ENCODE results near the gene TBC1D25. TPM values are rescaled to one million over a fixed set of nuclear protein-coding genes. Genes with fewer than 3 reads are reported as not detected.
"Not testable (repeated sequence)": the region's sequence is repeated elsewhere in the genome, so short reads cannot be mapped to it uniquely, and the experiment has no call there.

Gene TBC1D25
- total and polyA plus RNA-seq, 7 donors = 9.3 to 18.4 (median 12.1) TPM

DNA sequence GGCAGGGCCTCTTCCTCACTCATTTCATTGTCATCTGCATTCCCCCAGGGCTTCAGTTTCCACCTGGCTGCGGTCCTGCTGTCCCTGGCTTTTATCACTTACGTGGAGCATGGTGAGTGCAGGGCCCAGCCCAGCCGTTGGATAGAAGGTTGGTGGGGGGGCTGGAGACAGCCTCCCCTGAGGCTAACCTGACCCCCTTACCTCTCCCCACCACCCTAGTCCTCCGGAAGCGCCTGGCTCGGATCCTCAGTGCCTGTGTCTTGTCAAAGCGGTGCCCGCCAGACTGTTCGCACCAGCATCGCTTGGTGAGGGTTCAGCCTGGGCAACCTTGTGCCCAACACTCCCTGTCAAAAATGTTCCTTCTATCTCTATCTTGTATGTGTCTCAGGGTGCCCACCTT, 23.7 kb upstream of the TBC1D25 start:
- Histone ChIP-seq H3K36me3 (ENCODE audit: insufficient read depth in 1 of 2, low read depth in 1 of 2) (no peaks in the 10 kb centered on the region), H3K4me1 (no peaks in the 10 kb centered on the region), H3K9me3 (no peaks in the 10 kb centered on the region), H3K4me3 (no peak overlapping the region), H3K27ac (no peak overlapping the region), H3K27me3 (ENCODE audit: insufficient read depth in 3 of 3, low read length in 2 of 3) (peaks cover 0 to 5% (median 0%) of the 10 kb centered on the region in 3 donors)
- intact Hi-C loops (cut with DNase I) = loop anchor here in 1 of 2 donors (10.0 kb wide), 1 partner anchor 431 kb away; no protein-coding TSS in a partner anchor
- TF ChIP-seq, protein P1, sequence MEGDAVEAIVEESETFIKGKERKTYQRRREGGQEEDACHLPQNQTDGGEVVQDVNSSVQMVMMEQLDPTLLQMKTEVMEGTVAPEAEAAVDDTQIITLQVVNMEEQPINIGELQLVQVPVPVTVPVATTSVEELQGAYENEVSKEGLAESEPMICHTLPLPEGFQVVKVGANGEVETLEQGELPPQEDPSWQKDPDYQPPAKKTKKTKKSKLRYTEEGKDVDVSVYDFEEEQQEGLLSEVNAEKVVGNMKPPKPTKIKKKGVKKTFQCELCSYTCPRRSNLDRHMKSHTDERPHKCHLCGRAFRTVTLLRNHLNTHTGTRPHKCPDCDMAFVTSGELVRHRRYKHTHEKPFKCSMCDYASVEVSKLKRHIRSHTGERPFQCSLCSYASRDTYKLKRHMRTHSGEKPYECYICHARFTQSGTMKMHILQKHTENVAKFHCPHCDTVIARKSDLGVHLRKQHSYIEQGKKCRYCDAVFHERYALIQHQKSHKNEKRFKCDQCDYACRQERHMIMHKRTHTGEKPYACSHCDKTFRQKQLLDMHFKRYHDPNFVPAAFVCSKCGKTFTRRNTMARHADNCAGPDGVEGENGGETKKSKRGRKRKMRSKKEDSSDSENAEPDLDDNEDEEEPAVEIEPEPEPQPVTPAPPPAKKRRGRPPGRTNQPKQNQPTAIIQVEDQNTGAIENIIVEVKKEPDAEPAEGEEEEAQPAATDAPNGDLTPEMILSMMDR (IDR thresholded peaks at IDR 0.05) = no peak
- DNase-seq (no peak), ATAC-seq (no peak)
- WGBS, 3 donors = 88 to 100% (median 90%) methylated on average over 7 to 10 of the region's 10 CpGs

DNA sequence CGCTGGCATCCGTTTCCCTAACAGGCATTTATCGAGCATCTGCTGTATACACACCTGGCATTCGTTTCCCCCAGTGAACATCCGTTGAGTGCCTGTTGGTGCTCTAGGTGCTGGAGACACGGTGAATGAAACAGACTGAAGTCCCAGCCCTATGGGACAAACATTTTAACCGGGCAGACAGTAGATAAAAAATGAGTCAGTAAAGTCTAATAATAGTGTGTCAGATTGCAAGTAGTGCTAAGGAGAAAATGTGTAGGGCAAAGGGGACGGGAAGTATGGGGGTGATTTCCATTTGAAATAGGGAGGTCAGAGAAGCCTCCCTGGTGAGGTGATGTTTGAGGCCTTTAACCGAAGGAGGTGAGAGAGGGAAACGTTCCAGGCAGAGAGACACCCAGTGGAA, 23.2 kb upstream of the TBC1D25 start:
- Histone ChIP-seq H3K27me3 (ENCODE audit: insufficient read depth in 3 of 3, low read length in 2 of 3) (peaks cover 0 to 5% (median 0%) of the 10 kb centered on the region in 3 donors), H3K27ac (no peak overlapping the region), H3K36me3 (ENCODE audit: insufficient read depth in 1 of 2, low read depth in 1 of 2) (no peaks in the 10 kb centered on the region), H3K4me3 (no peak overlapping the region), H3K9me3 (no peaks in the 10 kb centered on the region), H3K4me1 (no peaks in the 10 kb centered on the region)
- ATAC-seq = no peak
- DNase-seq = no peak
- 77 to 92% (median 85%) methylated on average over 10 of the region's 10 CpGs for WGBS, 3 donors
- intact Hi-C loops (cut with DNase I) = loop anchor here in 1 of 2 donors (10.0 kb wide), 1 partner anchor 431 kb away; no protein-coding TSS in a partner anchor
- TF ChIP-seq, protein P1 (IDR thresholded peaks at IDR 0.05) = no peak

DNA sequence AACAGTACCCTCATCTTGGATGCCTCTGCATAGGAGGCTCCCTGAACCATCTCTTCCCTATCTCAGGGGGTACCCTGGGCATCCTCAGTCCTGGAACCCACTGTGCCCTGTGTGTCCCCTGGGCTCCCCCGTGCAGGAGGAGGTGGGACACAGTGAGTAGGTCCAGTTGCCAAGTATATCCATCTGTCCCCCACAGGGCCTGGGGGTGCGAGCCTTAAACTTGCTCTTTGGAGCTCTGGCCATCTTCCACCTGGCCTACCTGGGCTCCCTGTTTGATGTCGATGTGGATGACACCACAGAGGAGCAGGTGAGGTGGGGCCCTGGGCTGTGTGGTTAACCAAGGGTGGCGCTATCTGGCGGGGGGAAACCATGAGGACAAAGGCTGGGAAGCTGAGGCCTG, 22.5 kb upstream of the TBC1D25 start:
- Histone ChIP-seq H3K36me3 (ENCODE audit: insufficient read depth in 1 of 2, low read depth in 1 of 2) (no peaks in the 10 kb centered on the region), H3K4me1 (no peaks in the 10 kb centered on the region), H3K4me3 (no peak overlapping the region), H3K27me3 (ENCODE audit: insufficient read depth in 3 of 3, low read length in 2 of 3) (peaks cover 0 to 4% (median 0%) of the 10 kb centered on the region in 3 donors), H3K9me3 (no peaks in the 10 kb centered on the region), H3K27ac (no peak overlapping the region)
- intact Hi-C loops (cut with DNase I) = loop anchor here in 1 of 2 donors (10.0 kb wide), 1 partner anchor 432 kb away; no protein-coding TSS in a partner anchor
- TF ChIP-seq, protein P1 (IDR thresholded peaks at IDR 0.05) = no peak
- DNase-seq = no peak
- ATAC-seq = no peak
- 72 to 89% (median 88%) methylated on average over 3 to 5 of the region's 5 CpGs for WGBS, 3 donors

- intact Hi-C loops (cut with DNase I) = loop anchor here in 1 of 2 donors (10.0 kb wide), 1 partner anchor 435 kb away; no protein-coding TSS in a partner anchor
- not testable (repeated sequence) for H3K27me3 ChIP-seq (ENCODE audit: insufficient read depth in 3 of 3, low read length in 2 of 3); ATAC-seq; H3K9me3 ChIP-seq; H3K4me3 ChIP-seq; H3K36me3 ChIP-seq (ENCODE audit: insufficient read depth in 1 of 2, low read depth in 1 of 2); H3K4me1 ChIP-seq; H3K27ac ChIP-seq; DNase-seq
- WGBS, 3 donors = 68 to 93% (median 85%) methylated on average over 4 of the region's 4 CpGs
These were observed 20.0 kb upstream of the TBC1D25 start for GRCh38 chrX:48519481-48519880.

- intact Hi-C loops (cut with DNase I) = no loop called here
- no peaks in the 10 kb centered on the region for H3K36me3 ChIP-seq (ENCODE audit: insufficient read depth in 1 of 2, low read depth in 1 of 2)
- no peaks in the 10 kb centered on the region for H3K9me3 ChIP-seq
- H3K27me3 ChIP-seq (ENCODE audit: insufficient read depth in 3 of 3, low read length in 2 of 3) = no peaks in the 10 kb centered on the region
- H3K27ac ChIP-seq = no peak overlapping the region
- ATAC-seq = no peak
- H3K4me1 ChIP-seq = no peaks in the 10 kb centered on the region
- no peak overlapping the region for H3K4me3 ChIP-seq
- DNase-seq = no peak
- 81 to 100% (median 93%) methylated on average over 1 to 2 of the region's 2 CpGs for whole genome bisulfite sequencing, 3 donors
- TF ChIP-seq, protein P1 (IDR thresholded peaks at IDR 0.05) = no peak
These were observed 19.1 kb upstream of the TBC1D25 start for GRCh38 chrX:48520455-48520854.

All from psoas muscle (tissue), 8 donors.